ENCODE results near the gene TLR8.
A peak's percentile ranks its signal among the peaks of the same experiment; 100 is the strongest.
"Not testable (repeated sequence)": the region's sequence is repeated elsewhere in the genome, so short reads cannot be mapped to it uniquely, and the experiment has no call there.

The TLR8 gene

GRCh38 chrX:12899506-12899905 is 6.9 kb upstream of the TLR8 start:
- no peak for DNase-seq

- no peak for DNase-seq
Observed at GRCh38 chrX:12901486-12901885, 4.9 kb upstream of the TLR8 start.

GRCh38 chrX:12903646-12904045 is 2.8 kb upstream of the TLR8 start:
- no peak for DNase-seq

GRCh38 chrX:12910423-12911121 is 4.2 kb downstream of the TLR8 start:
- DNase-seq = no peak

- no peak for DNase-seq
Observed at GRCh38 chrX:12911122-12911470, 4.7 kb downstream of the TLR8 start.

GRCh38 chrX:12912791-12913482 is 6.5 kb downstream of the TLR8 start:
- no peak for DNase-seq

- no peak for DNase-seq
Observed at GRCh38 chrX:12917753-12918152, 11.3 kb downstream of the TLR8 start.

- DNase-seq = peak; percentile 19
Observed at GRCh38 chrX:12919051-12919450, 12.6 kb downstream of the TLR8 start.

- no peak for DNase-seq
Observed at GRCh38 chrX:12919620-12920019, 13.2 kb downstream of the TLR8 start.

- DNase-seq = no peak
Observed at GRCh38 chrX:12920990-12921389, 14.6 kb downstream of the TLR8 start.

GRCh38 chrX:12921886-12922598 is 15.6 kb downstream of the TLR8 start:
- DNase-seq = no peak

GRCh38 chrX:12922599-12922919 is 16.1 kb downstream of the TLR8 start:
- no peak for DNase-seq

- no peak for DNase-seq
Observed at GRCh38 chrX:12929701-12930100, 23.3 kb downstream of the TLR8 start.

GRCh38 chrX:12930150-12930549 is 23.7 kb downstream of the TLR8 start:
- DNase-seq = no peak

- no peak for DNase-seq
Observed at GRCh38 chrX:12932244-12932643, 25.8 kb downstream of the TLR8 start.

- no peak for DNase-seq
Observed at GRCh38 chrX:12934850-12935249, 28.4 kb downstream of the TLR8 start.

- DNase-seq = no peak
Observed at GRCh38 chrX:12936947-12937346, 30.5 kb downstream of the TLR8 start.

- DNase-seq = not testable (repeated sequence)
Observed at GRCh38 chrX:12940471-12940870, 34.1 kb downstream of the TLR8 start.

- not testable (repeated sequence) for DNase-seq
Observed at GRCh38 chrX:12943592-12943991, 37.2 kb downstream of the TLR8 start.

- not testable (repeated sequence) for DNase-seq
Observed at GRCh38 chrX:12944452-12944851, 38.0 kb downstream of the TLR8 start.

- DNase-seq = no peak
Observed at GRCh38 chrX:12945494-12945893, 39.1 kb downstream of the TLR8 start.

GRCh38 chrX:12946406-12946805 is 40.0 kb downstream of the TLR8 start:
- DNase-seq = no peak

- no peak for DNase-seq
Observed at GRCh38 chrX:12946838-12947544, 40.6 kb downstream of the TLR8 start.

Data from SIG-M5 (cell line).